ENCODE results near the gene PRSS23. TPM values are rescaled to one million over a fixed set of nuclear protein-coding genes. Genes with fewer than 3 reads are reported as not detected.

PRSS23 gene
- total and polyA plus RNA-seq, 2 donors (not counting 3 experiments of a cell fraction or from before 2014, with no cell fraction given) = 146 to 278 TPM

DNA sequence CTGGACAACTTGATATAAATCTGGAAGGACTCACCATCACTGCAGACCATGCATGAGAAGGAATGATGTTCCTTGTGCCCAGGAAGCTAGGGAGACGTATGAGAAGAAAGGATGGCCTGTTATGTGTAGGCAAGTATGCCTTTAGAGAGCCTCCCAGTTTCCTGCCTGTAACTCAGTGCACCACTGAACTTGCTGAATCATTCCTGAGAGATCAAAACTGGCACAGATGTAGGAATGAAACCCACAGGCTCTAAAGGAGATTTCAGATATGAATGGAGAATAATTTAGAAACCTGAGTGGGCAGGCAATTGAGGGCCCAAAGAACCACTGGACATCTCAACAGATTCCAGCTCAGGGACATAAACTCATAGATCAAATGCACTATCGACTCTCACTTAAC is 38.4 kb upstream of the PRSS23 start:
- Histone ChIP-seq H2AFZ (ENCODE audit: low read depth, low read length) (peak overlapping the region; percentile 69), H3K9me1 (replicated peaks; ENCODE audit: control insufficient read depth, extremely low read depth, insufficient read depth, low read length) (no peaks in the 10 kb centered on the region), H3K4me2 (ENCODE audit: insufficient read depth, low read length) (no peak overlapping the region), H3K27ac (ENCODE audit: insufficient read depth, low read depth, low read length) (no peak overlapping the region), H3K27me3 (ENCODE audit: control insufficient read depth in 2 of 2, insufficient read depth in 2 of 2, low read length in 2 of 2) (no peaks in the 10 kb centered on the region), H3K79me2 (ENCODE audit: control insufficient read depth, insufficient read depth, low read length) (no peaks in the 10 kb centered on the region), H3K36me3 (ENCODE audit: control insufficient read depth in 2 of 2, extremely low read depth in 1 of 2, insufficient read depth in 2 of 2, low read length in 2 of 2) (no peaks in the 10 kb centered on the region), H3K4me1 (ENCODE audit: control insufficient read depth, extremely low read depth, insufficient read depth, low read length) (no peaks in the 10 kb centered on the region), H3K4me3 (replicated peaks in 1 of 3; ENCODE audit: insufficient read depth in 1 of 3, low read depth in 1 of 3, low read length in 3 of 3) (no peak overlapping the region), H4K20me1 (replicated peaks; ENCODE audit: control insufficient read depth, extremely low read depth, insufficient read depth, low read length) (no peaks in the 10 kb centered on the region), H3K9me3 (replicated peaks; ENCODE audit: control insufficient read depth, insufficient read depth, low read length) (no peaks in the 10 kb centered on the region), H3K9ac (replicated peaks; ENCODE audit: extremely low read depth, insufficient read depth, low read length) (no peak overlapping the region)
- POLR2A ChIA-PET = no interaction called here
- intact Hi-C loops (cut with micrococcal nuclease) = no loop called here
- BruUV-seq (replicated peaks) = no TSS peak
- DNase-seq (ENCODE audit: low read depth, low spot score) = no peak
- CTCF ChIA-PET = interaction anchor here (1.1 to 1.8 kb wide), 3 partner anchors 12 to 70 kb away, joined by 3 to 9 read pairs (median 6); no protein-coding TSS in a partner anchor
- TF ChIP-seq POLR2A (IDR thresholded peaks at IDR 0.05; ENCODE audit: low read depth, low read length) (no peak), MYC (IDR thresholded peaks at IDR 0.05; ENCODE audit: low read depth, low read length) (no peak), POLR2AphosphoS5 (IDR thresholded peaks at IDR 0.05; ENCODE audit: insufficient read depth, low read depth, low read length) (no peak), GATA2 (IDR thresholded peaks at IDR 0.05; ENCODE audit: insufficient read depth, insufficient read length, low read depth, low read length) (no peak)
- TF ChIP-seq, protein P1, sequence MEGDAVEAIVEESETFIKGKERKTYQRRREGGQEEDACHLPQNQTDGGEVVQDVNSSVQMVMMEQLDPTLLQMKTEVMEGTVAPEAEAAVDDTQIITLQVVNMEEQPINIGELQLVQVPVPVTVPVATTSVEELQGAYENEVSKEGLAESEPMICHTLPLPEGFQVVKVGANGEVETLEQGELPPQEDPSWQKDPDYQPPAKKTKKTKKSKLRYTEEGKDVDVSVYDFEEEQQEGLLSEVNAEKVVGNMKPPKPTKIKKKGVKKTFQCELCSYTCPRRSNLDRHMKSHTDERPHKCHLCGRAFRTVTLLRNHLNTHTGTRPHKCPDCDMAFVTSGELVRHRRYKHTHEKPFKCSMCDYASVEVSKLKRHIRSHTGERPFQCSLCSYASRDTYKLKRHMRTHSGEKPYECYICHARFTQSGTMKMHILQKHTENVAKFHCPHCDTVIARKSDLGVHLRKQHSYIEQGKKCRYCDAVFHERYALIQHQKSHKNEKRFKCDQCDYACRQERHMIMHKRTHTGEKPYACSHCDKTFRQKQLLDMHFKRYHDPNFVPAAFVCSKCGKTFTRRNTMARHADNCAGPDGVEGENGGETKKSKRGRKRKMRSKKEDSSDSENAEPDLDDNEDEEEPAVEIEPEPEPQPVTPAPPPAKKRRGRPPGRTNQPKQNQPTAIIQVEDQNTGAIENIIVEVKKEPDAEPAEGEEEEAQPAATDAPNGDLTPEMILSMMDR (IDR thresholded peaks at IDR 0.05; ENCODE audit: extremely low read depth in 1 of 2, insufficient read depth in 1 of 2, low read depth in 1 of 2, low read length in 2 of 2) = no peak
- TF ChIP-seq, protein P2, sequence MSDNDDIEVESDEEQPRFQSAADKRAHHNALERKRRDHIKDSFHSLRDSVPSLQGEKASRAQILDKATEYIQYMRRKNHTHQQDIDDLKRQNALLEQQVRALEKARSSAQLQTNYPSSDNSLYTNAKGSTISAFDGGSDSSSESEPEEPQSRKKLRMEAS (IDR thresholded peaks at IDR 0.05; ENCODE audit: insufficient read depth, insufficient read length) = no peak
- FAIRE-seq = no peak
- dilution Hi-C loops (cut with MboI; ENCODE audit: extremely low pct_ligation_motif_present, low sequenced_read_pairs) = no loop called here

DNA sequence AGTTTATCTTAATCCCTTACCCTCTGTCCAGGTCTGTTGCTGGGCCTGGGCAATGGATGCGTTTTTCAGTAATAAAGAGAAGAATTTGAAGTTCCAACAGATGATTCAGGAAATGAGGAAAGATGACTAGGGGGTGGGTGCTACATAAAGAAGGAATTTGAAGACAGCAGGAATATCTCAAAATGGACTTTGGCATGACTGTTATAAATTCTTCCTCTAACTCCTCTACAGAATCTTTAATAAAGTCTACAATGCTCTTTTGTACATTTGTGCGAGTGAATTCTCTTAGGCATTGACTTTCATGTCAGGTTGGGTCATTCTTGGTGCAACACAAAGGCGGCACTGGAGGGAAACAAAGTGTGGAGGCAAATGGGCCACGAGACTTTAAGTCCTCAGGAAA is 35.1 kb upstream of the PRSS23 start:
- TF ChIP-seq, protein P1 (IDR thresholded peaks at IDR 0.05; ENCODE audit: extremely low read depth in 1 of 2, insufficient read depth in 1 of 2, low read depth in 1 of 2, low read length in 2 of 2) = no peak
- TF ChIP-seq POLR2AphosphoS5 (IDR thresholded peaks at IDR 0.05; ENCODE audit: insufficient read depth, low read depth, low read length) (no peak), GATA2 (IDR thresholded peaks at IDR 0.05; ENCODE audit: insufficient read depth, insufficient read length, low read depth, low read length) (no peak)
- TF ChIP-seq, protein P2 (IDR thresholded peaks at IDR 0.05; ENCODE audit: insufficient read depth, insufficient read length) = no peak
- Histone ChIP-seq H3K27ac (ENCODE audit: insufficient read depth, low read depth, low read length) (no peak overlapping the region), H3K4me1 (ENCODE audit: control insufficient read depth, extremely low read depth, insufficient read depth, low read length) (no peaks in the 10 kb centered on the region), H3K27me3 (ENCODE audit: control insufficient read depth in 2 of 2, insufficient read depth in 2 of 2, low read length in 2 of 2) (no peaks in the 10 kb centered on the region), H2AFZ (ENCODE audit: low read depth, low read length) (no peak overlapping the region), H4K20me1 (replicated peaks; ENCODE audit: control insufficient read depth, extremely low read depth, insufficient read depth, low read length) (no peaks in the 10 kb centered on the region), H3K4me3 (replicated peaks in 1 of 3; ENCODE audit: insufficient read depth in 1 of 3, low read depth in 1 of 3, low read length in 3 of 3) (no peak overlapping the region), H3K4me2 (ENCODE audit: insufficient read depth, low read length) (no peak overlapping the region), H3K79me2 (ENCODE audit: control insufficient read depth, insufficient read depth, low read length) (no peaks in the 10 kb centered on the region), H3K36me3 (ENCODE audit: control insufficient read depth in 2 of 2, extremely low read depth in 1 of 2, insufficient read depth in 2 of 2, low read length in 2 of 2) (no peaks in the 10 kb centered on the region), H3K9me1 (replicated peaks; ENCODE audit: control insufficient read depth, extremely low read depth, insufficient read depth, low read length) (no peaks in the 10 kb centered on the region), H3K9me3 (replicated peaks; ENCODE audit: control insufficient read depth, insufficient read depth, low read length) (no peaks in the 10 kb centered on the region), H3K9ac (replicated peaks; ENCODE audit: extremely low read depth, insufficient read depth, low read length) (no peak overlapping the region)
- FAIRE-seq (no peak), DNase-seq (ENCODE audit: low read depth, low spot score) (no peak)
- no TSS peak for BruUV-seq (replicated peaks)
- dilution Hi-C loops (cut with MboI; ENCODE audit: extremely low pct_ligation_motif_present, low sequenced_read_pairs) = no loop called here
- intact Hi-C loops (cut with micrococcal nuclease) = no loop called here
- CTCF ChIA-PET = no interaction called here
- POLR2A ChIA-PET = no interaction called here

All from endothelial cell of umbilical vein (primary cell).